H1 (cell line): ENCODE data around the gene EGF. TPM values are rescaled to one million over a fixed set of nuclear protein-coding genes. Genes with fewer than 3 reads are reported as not detected.

Source experiments
- CTCF ChIA-PET: fragments of 300-600 bp; sonication (Branson Sonifier 250); formaldehyde crosslinking; loops from one replicate; lab custom pipeline; 2021; ENCODE audit not compliant: partially characterized antibody; lab: Charles Lee
- POLR2A ChIA-PET: fragments of 300-600 bp; sonication (Branson Sonifier 250); formaldehyde crosslinking; loops from one replicate; lab custom pipeline; 2021; ENCODE audit warnings: inconsistent platforms; ENCODE audit not compliant: partially characterized antibody; lab: Charles Lee
- DNase-seq, 2 experiments: peaks; one replicate each; pipeline versions ENCODE4 v3.0.0 to v3.0.0-alpha.2; 2010 to 2022; ENCODE audit warnings: low spot score in 2 of 2, low read depth in 1 of 2, mixed read lengths in 1 of 2
- FAIRE-seq: peaks from 2 replicates; lab custom pipeline; 2011; peaks lifted over from hg19 to GRCh38; lab: Jason Lieb, UNC
- H2AFZ ChIP-seq: 2 replicates; pipeline ENCODE4 v1.8.1; 2012; ENCODE audit warnings: low read length, inconsistent platforms
- H2AK5ac ChIP-seq: 2 replicates; pipeline ENCODE4 v1.6.1; 2013; ENCODE audit warnings: low read depth, low read length
- H2BK120ac ChIP-seq: replicated peaks from 2 replicates; pipeline ENCODE3; 2013; ENCODE audit warnings: low read depth, low read length, inconsistent platforms
- H2BK12ac ChIP-seq: 2 replicates; pipeline ENCODE4 v1.6.1; 2013; ENCODE audit warnings: low read depth, low read length
- H2BK15ac ChIP-seq: 2 replicates; pipeline ENCODE4 v1.6.1; 2013; ENCODE audit warnings: low read length
- H2BK20ac ChIP-seq: 2 replicates; pipeline ENCODE4 v1.6.1; 2013; ENCODE audit warnings: low read length
- H2BK5ac ChIP-seq: 2 replicates; pipeline ENCODE4 v1.6.1; 2013; ENCODE audit warnings: low read depth, low read length
- H3K14ac ChIP-seq: 2 replicates; pipeline ENCODE4 v1.6.1; 2013; ENCODE audit warnings: inconsistent platforms; ENCODE audit not compliant: insufficient read length
- H3K18ac ChIP-seq: 2 replicates; pipeline ENCODE4 v1.6.1; 2013; ENCODE audit warnings: low read length; ENCODE audit errors: extremely low read depth
- H3K23ac ChIP-seq: 2 replicates; pipeline ENCODE4 v1.6.1; 2013; ENCODE audit warnings: inconsistent platforms; ENCODE audit not compliant: insufficient read length
- H3K23me2 ChIP-seq: 2 replicates; pipeline ENCODE4 v1.6.1; 2013; ENCODE audit warnings: low read depth, low read length
- H3K27ac ChIP-seq: 2 replicates; pipeline ENCODE4 v1.6.1; 2011; ENCODE audit warnings: low read depth, low read length, inconsistent platforms
- H3K27me3 ChIP-seq, 4 experiments: replicated peaks in 1 of 4; 1 replicate in 1 of 4; 2 replicates in 3 of 4; pipeline versions ENCODE4 v1.6.1 to v1.8.1; 2011 to 2013; ENCODE audit warnings: low read length in 3 of 4, mild to moderate bottlenecking in 3 of 4, inconsistent platforms in 2 of 4, mixed read lengths in 2 of 4, moderate library complexity in 1 of 4; ENCODE audit not compliant: control insufficient read depth in 3 of 4, insufficient read depth in 3 of 4; ENCODE audit errors: extremely low read depth in 1 of 4
- H3K36me3 ChIP-seq, 4 experiments: 2 replicates each; pipeline versions ENCODE4 v1.6.1 to v1.8.1; 2011 to 2013; ENCODE audit warnings: mild to moderate bottlenecking in 4 of 4, low read length in 3 of 4, moderate library complexity in 2 of 4, control low read depth in 1 of 4, inconsistent platforms in 1 of 4; ENCODE audit not compliant: insufficient read depth in 4 of 4, control insufficient read depth in 2 of 4
- H3K4ac ChIP-seq: replicated peaks from 2 replicates; pipeline ENCODE3; 2013; ENCODE audit warnings: low read length, low read depth, mixed read lengths, inconsistent platforms; ENCODE audit not compliant: insufficient read length
- H3K4me1 ChIP-seq, 4 experiments: replicated peaks in 1 of 4; 1 replicate in 1 of 4; 2 replicates in 3 of 4; pipeline versions ENCODE4 v1.6.1 to v1.8.1; 2011 to 2013; ENCODE audit warnings: low read length in 3 of 4, inconsistent platforms in 2 of 4, mixed read lengths in 1 of 4; ENCODE audit not compliant: insufficient read depth in 4 of 4, control insufficient read depth in 3 of 4
- H3K4me2 ChIP-seq, 2 experiments: 2 replicates each; pipeline versions ENCODE4 v1.6.1 to v1.8.1; 2011 to 2013; ENCODE audit warnings: low read depth in 2 of 2, low read length in 2 of 2, control low read depth in 1 of 2, inconsistent platforms in 1 of 2, mild to moderate bottlenecking in 1 of 2; ENCODE audit not compliant: insufficient read depth in 1 of 2
- H3K4me3 ChIP-seq, 4 experiments: fragments of 200-600, 300-600 bp in 1 of 4; sonication (generic), shearing (Covaris generic), sonication (Bioruptor Twin) in 1 of 4; 2 replicates each; pipeline versions ENCODE4 v1.5.1 to v1.8.1; 2011 to 2016; ENCODE audit warnings: low read length in 4 of 4, low read depth in 3 of 4, control low read depth in 2 of 4, inconsistent platforms in 2 of 4, mild to moderate bottlenecking in 2 of 4, mixed read lengths in 1 of 4, moderate library complexity in 1 of 4; ENCODE audit not compliant: insufficient read depth in 2 of 4; ENCODE audit errors: extremely low read depth in 1 of 4
- H3K56ac ChIP-seq: replicated peaks from 2 replicates; pipeline ENCODE3; 2013; ENCODE audit warnings: low read depth, mild to moderate bottlenecking, mixed read lengths, low read length, inconsistent platforms; ENCODE audit not compliant: insufficient read length
- H3K79me1 ChIP-seq: 2 replicates; pipeline ENCODE4 v1.6.1; 2013; ENCODE audit warnings: low read depth, low read length, control low read depth
- H3K79me2 ChIP-seq, 2 experiments: 2 replicates each; pipeline versions ENCODE4 v1.6.1 to v1.8.1; 2012 to 2013; ENCODE audit warnings: low read length in 2 of 2, mild to moderate bottlenecking in 2 of 2, inconsistent platforms in 1 of 2; ENCODE audit not compliant: insufficient read depth in 2 of 2, control insufficient read depth in 1 of 2
- H3K9ac ChIP-seq, 4 experiments: replicated peaks in 1 of 4; 1 replicate in 1 of 4; 2 replicates in 3 of 4; pipeline versions ENCODE4 v1.6.1 to v1.8.1; 2011 to 2013; ENCODE audit warnings: low read depth in 3 of 4, low read length in 3 of 4, control low read depth in 2 of 4, mild to moderate bottlenecking in 2 of 4, moderate library complexity in 2 of 4, inconsistent platforms in 1 of 4; ENCODE audit errors: extremely low read depth in 1 of 4
- H3K9me3 ChIP-seq, 2 experiments: 2 replicates each; pipeline versions ENCODE4 v1.6.1 to v1.8.1; 2012 to 2013; ENCODE audit warnings: mild to moderate bottlenecking in 2 of 2, moderate library complexity in 2 of 2, control low read depth in 1 of 2, inconsistent platforms in 1 of 2, low read depth in 1 of 2, low read length in 1 of 2, mixed read lengths in 1 of 2; ENCODE audit not compliant: insufficient read depth in 2 of 2
- H4K20me1 ChIP-seq, 2 experiments: replicated peaks in 1 of 2; 2 replicates each; pipeline versions ENCODE3 to v1.8.1; 2011 to 2013; ENCODE audit warnings: inconsistent platforms in 2 of 2, low read length in 2 of 2, mild to moderate bottlenecking in 1 of 2; ENCODE audit not compliant: insufficient read depth in 2 of 2, control insufficient read depth in 1 of 2
- H4K5ac ChIP-seq: 2 replicates; pipeline ENCODE4 v1.6.1; 2013; ENCODE audit warnings: low read length, low read depth, mixed read lengths, inconsistent platforms; ENCODE audit not compliant: insufficient read length
- H4K8ac ChIP-seq: 2 replicates; pipeline ENCODE4 v1.8.0; 2013; ENCODE audit warnings: mild to moderate bottlenecking, moderate library complexity, low read length, inconsistent platforms; ENCODE audit not compliant: insufficient read depth; ENCODE audit errors: extremely low read depth
- H4K91ac ChIP-seq: replicated peaks from 2 replicates; pipeline ENCODE3; 2013; ENCODE audit warnings: low read length, mixed read lengths, inconsistent platforms; ENCODE audit not compliant: insufficient read length
- ATF2 ChIP-seq: IDR thresholded peaks from 2 replicates; pipeline ENCODE4 v1.6.1; 2012; ENCODE audit warnings: low read length, inconsistent platforms
- CHD1 ChIP-seq: IDR thresholded peaks from 2 replicates; pipeline ENCODE4 v1.6.1; 2012; ENCODE audit warnings: low read depth, low read length, improper control_type of control experiment
- EP300 ChIP-seq, 2 experiments: IDR thresholded peaks; 1 replicate in 1 of 2; 2 replicates in 1 of 2; pipeline ENCODE4 v1.6.1; 2011 to 2012; ENCODE audit warnings: low read depth in 2 of 2, low read length in 2 of 2, mild to moderate bottlenecking in 2 of 2, borderline replicate concordance in 1 of 2, inconsistent platforms in 1 of 2, moderate library complexity in 1 of 2
- GABPA ChIP-seq: IDR thresholded peaks from 2 replicates; pipeline ENCODE4 v1.6.1; 2011; ENCODE audit warnings: mild to moderate bottlenecking, low read length, moderate library complexity, borderline replicate concordance; ENCODE audit not compliant: insufficient read depth
- JUN ChIP-seq: IDR thresholded peaks from 2 replicates; pipeline ENCODE4 v1.6.1; 2011; ENCODE audit warnings: low read depth, mild to moderate bottlenecking, improper control_type of control experiment, low read length
- JUND ChIP-seq: IDR thresholded peaks from 2 replicates; pipeline ENCODE4 v1.6.1; 2011; ENCODE audit warnings: mild to moderate bottlenecking, improper control_type of control experiment, low read length
- NANOG ChIP-seq: IDR thresholded peaks from 2 replicates; pipeline ENCODE4 v1.6.1; 2011; ENCODE audit warnings: low read length, low read depth, mild to moderate bottlenecking, inconsistent platforms; ENCODE audit not compliant: insufficient read depth, poor library complexity, severe bottlenecking
- SIN3A ChIP-seq, 2 experiments: IDR thresholded peaks in 1 of 2; conservative IDR thresholded peaks in 1 of 2; 2 replicates each; pipeline ENCODE4 v1.6.1; 2011 to 2012; ENCODE audit warnings: low read length in 2 of 2, improper control_type of control experiment in 1 of 2, low read depth in 1 of 2, mild to moderate bottlenecking in 1 of 2
- SIRT6 ChIP-seq: IDR thresholded peaks from one replicate; pipeline ENCODE4 v1.7.1; 2012; ENCODE audit warnings: low read length, inconsistent platforms
- YY1 ChIP-seq: IDR thresholded peaks from 2 replicates; pipeline ENCODE4 v1.6.1; 2011; ENCODE audit warnings: low read depth, mild to moderate bottlenecking, low read length
- WGBS, 2 experiments: shearing (Covaris generic) in 1 of 2; methylation state at CpG; one replicate each; pipeline versions ENCODE4 v1.1.6 to v1.1.7; 2013 to 2015; ENCODE audit warnings: low lambda C conversion rate in 2 of 2, mixed read lengths in 2 of 2, inconsistent platforms in 1 of 2, low coverage in 1 of 2, missing lambda C conversion rate in 1 of 2; ENCODE audit not compliant: insufficient replicate concordance in 2 of 2, insufficient coverage in 1 of 2, insufficient read length in 1 of 2; ENCODE audit errors: extremely low coverage in 1 of 2, missing lambda C conversion rate in 1 of 2; 5-methylcytosine and 5-hydroxymethylcytosine counted together
- polyA plus RNA-seq, 7 experiments: library from polyadenylated mRNA; depleted of rRNA in 3 of 7; stranded (reverse) in 5 of 7; unstranded in 2 of 7; fragments of >200 nt in 5 of 7; fragments of 200-250 nt in 2 of 7; gene quantifications; 1 replicate in 5 of 7; 2 replicates in 1 of 7; 4 replicates in 1 of 7; pipeline versions ENCODE4 v1.2.1 to v1.2.3, GENCODE V29; 2011 to 2013; ENCODE audit warnings: missing spikeins in 2 of 7, mixed read lengths in 2 of 7
- total RNA-seq: library from RNA; stranded (reverse); fragmentation: NEBNext Ultra II Directional; extraction: Animal tissue kit (Norgen Biotek cat#: 25700); gene quantifications from 2 replicates; pipeline ENCODE4 v1.2.1, GENCODE V29; 2021

The EGF gene
- total and polyA plus RNA-seq, 2 of the 8 experiments (the other 6 are each of a cell fraction or from before 2014, with no cell fraction given) = 1.5 to 2.6 TPM

- H3K4me1 ChIP-seq = peaks cover 0 to 3% (median 0%) of the 10 kb centered on the region in 4 experiments; a peak in 2 of 7 replicates
- H2BK20ac ChIP-seq = no peak overlapping the region
- H3K18ac ChIP-seq = no peak overlapping the region
- H2AFZ ChIP-seq = no peak overlapping the region
- no peak overlapping the region for H3K14ac ChIP-seq
- FAIRE-seq (no peak), DNase-seq (no peak)
- H3K4me3 ChIP-seq = no peak overlapping the region
- no peak overlapping the region for H4K8ac ChIP-seq
- H3K27ac ChIP-seq = no peak overlapping the region
- no peaks in the 10 kb centered on the region for H3K36me3 ChIP-seq
- no peaks in the 10 kb centered on the region for H3K23me2 ChIP-seq
- H3K4ac ChIP-seq = no peak overlapping the region
- H4K20me1 ChIP-seq = no peaks in the 10 kb centered on the region
- H3K4me2 ChIP-seq = no peak overlapping the region
- no peak overlapping the region for H3K23ac ChIP-seq
- no peak overlapping the region for H3K56ac ChIP-seq
- no peak overlapping the region for H2BK12ac ChIP-seq
- no peak overlapping the region for H2BK15ac ChIP-seq
- WGBS, 2 experiments = 90% methylated on average over 1 of the region's 1 CpG; no CpG with 5 or more reads in 1 of the 2 experiments
- ChIA-PET CTCF (interaction anchor here (0.7 to 1.9 kb wide), 2 partner anchors 17 to 20 kb away, joined by 3 to 11 read pairs; no protein-coding TSS in a partner anchor), POLR2A (no interaction called here)
- H2BK120ac ChIP-seq = no peak overlapping the region
- no peak overlapping the region for H4K91ac ChIP-seq
- H3K9ac ChIP-seq = no peak overlapping the region
- H3K27me3 ChIP-seq = peaks cover 0 to 1% (median 0%) of the 10 kb centered on the region in 4 experiments; a peak in 1 of 7 replicates
- H2BK5ac ChIP-seq = no peak overlapping the region
- H3K79me2 ChIP-seq = no peaks in the 10 kb centered on the region
- no peaks in the 10 kb centered on the region for H3K9me3 ChIP-seq
- H3K79me1 ChIP-seq = no peaks in the 10 kb centered on the region
- H4K5ac ChIP-seq = no peak overlapping the region
- H2AK5ac ChIP-seq = no peak overlapping the region
- TF ChIP-seq YY1 = no peak
- TF ChIP-seq ATF2 = no peak
- no peak for TF ChIP-seq NANOG
- TF ChIP-seq JUN = no peak
- TF ChIP-seq CHD1 = no peak
- no peak for TF ChIP-seq SIN3A (conservative IDR thresholded peaks at IDR 0.05 in 1 of 2, IDR thresholded peaks at IDR 0.05 in 1 of 2; ENCODE audit: low read depth in 1 of 2, low read length in 2 of 2)
- no peak for TF ChIP-seq EP300 (IDR thresholded peaks at IDR 0.05; ENCODE audit: borderline replicate concordance in 1 of 2, low read depth in 2 of 2, low read length in 2 of 2)
- TF ChIP-seq JUND = no peak
- TF ChIP-seq SIRT6 = no peak
- TF ChIP-seq GABPA = no peak
Measured at GRCh38 chr4:109981936-109982335, 69.3 kb downstream of the EGF start.
